Thyroid gland (tissue), 4 donors: ENCODE results near the gene DKK3. TPM values are rescaled to one million over a fixed set of nuclear protein-coding genes. Genes with fewer than 3 reads are reported as not detected.

Source experiments
- DNase-seq, 2 donors: peaks; one replicate each; pipeline ENCODE4 v3.0.0-alpha.2; 2019
- H3K27ac ChIP-seq, 3 donors: fragments of 200-600 bp; sonication (generic); 1 replicate in 2 of 3; 2 replicates in 1 of 3; pipeline ENCODE4 v1.5.1; 2016 to 2019; ENCODE audit warnings: mild to moderate bottlenecking in 1 of 3, moderate library complexity in 1 of 3
- H3K27me3 ChIP-seq: fragments of 200-600 bp; sonication (generic); one replicate; pipeline ENCODE4 v1.5.1; 2019
- H3K36me3 ChIP-seq, 2 donors: fragments of 200-600 bp; sonication (generic); one replicate each; pipeline ENCODE4 v1.5.1; 2016 to 2019
- H3K4me1 ChIP-seq, 2 donors: fragments of 200-600 bp; sonication (generic); one replicate each; pipeline ENCODE4 v1.5.1; 2017 to 2019
- H3K4me3 ChIP-seq, 3 donors: fragments of 200-600 bp; sonication (generic); replicated peaks in 1 of 3; 1 replicate in 2 of 3; 2 replicates in 1 of 3; pipeline ENCODE4 v1.5.1; 2016; ENCODE audit warnings: mild to moderate bottlenecking in 1 of 3
- H3K9me3 ChIP-seq: fragments of 200-600 bp; sonication (generic); one replicate; pipeline ENCODE4 v1.5.1; 2017
- POLR2A ChIP-seq, 2 donors: fragments of 450-650 bp; IDR thresholded peaks; one replicate each; pipeline ENCODE4 v1.6.1; 2017; ENCODE audit warnings: antibody characterized with exemption in 2 of 2, mild to moderate bottlenecking in 2 of 2, moderate library complexity in 1 of 2
- WGBS, 2 donors: methylation state at CpG; one replicate each; pipeline ENCODE4 v1.1.5; 2017; 5-methylcytosine and 5-hydroxymethylcytosine counted together
- intact Hi-C: fragments of 100-400 bp; cut with DNase I; formaldehyde crosslinking; loops from one replicate; pipeline ENCODE4 v1.15.1; 2023
- total RNA-seq, 4 donors: library from RNA; depleted of rRNA; stranded (reverse); fragments of >200 nt; gene quantifications; one replicate each; pipeline ENCODE4 v1.2.3, GENCODE V29; 2016
- TF ChIP-seq, protein P1 (sequence below), 6 experiments: fragments of 200-600 bp in 3 of 6; fragments of 450-650 bp in 3 of 6; sonication (generic) in 3 of 6; IDR thresholded peaks; one replicate each; pipeline ENCODE4 v1.5.1; 2016 to 2019; ENCODE audit warnings: antibody characterized with exemption in 6 of 6, mild to moderate bottlenecking in 2 of 6, inconsistent platforms in 1 of 6, moderate library complexity in 1 of 6

DKK3 gene
- total RNA-seq, result 10 to 100 TPM; 15.1 to 72.0 (median 27.3) TPM

DNA sequence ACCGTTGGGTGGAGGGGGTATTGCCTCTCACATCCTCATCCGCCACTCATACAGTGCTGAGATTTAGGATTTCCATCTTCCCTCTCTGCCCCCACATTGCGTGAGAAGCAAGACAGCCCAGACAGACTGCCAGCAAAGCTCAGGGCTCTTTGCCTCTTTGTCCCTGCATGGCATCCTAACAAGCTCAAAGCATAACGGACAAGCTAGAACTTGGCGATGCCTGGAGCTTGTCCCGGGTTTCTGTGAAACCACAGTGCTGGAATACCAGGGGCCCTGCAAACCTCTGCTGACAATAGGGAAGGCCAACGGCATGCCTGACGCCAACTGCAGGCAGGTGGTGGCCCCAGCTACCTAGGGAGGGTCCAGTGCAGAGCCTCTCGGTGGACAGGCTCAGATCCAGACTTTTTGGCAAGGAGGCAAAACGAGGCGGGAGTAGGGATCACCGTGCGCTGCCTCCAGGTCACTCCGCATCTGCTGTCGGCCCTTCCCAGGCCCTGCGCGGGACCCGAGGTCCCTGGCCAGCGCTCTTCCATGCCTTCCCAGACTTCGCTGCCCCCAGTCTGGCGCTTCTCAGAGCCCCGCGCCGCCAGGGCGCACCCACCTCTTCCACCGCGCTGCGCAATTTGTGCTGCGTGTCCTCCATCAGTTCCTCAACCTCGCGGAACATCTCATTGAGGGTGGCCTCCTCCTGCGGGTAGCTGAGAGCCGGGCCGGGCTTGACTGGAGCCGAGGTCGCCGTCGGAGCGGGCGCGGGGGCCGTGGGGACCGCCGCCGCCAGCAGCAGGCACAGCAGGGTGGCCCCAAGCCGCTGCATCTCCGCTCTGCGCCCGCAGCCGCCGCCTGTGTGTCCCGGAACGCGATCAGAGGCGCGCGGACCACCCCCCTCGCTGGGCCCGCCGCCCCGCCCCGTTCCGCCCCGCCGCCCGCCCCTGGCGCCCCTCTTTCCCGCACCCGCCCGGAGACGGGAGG, at the start of gene DKK3:
Gene DKK3 (minus strand): TSS at position 858 of the 969 bp plus-strand sequence. CDS start 44 bp downstream, at position 814.
- peak within 1 kb of the TSS in 1 of 3 donors; percentile 38 for H3K4me3 ChIP-seq
- no peaks in the 10 kb centered on the region for H3K9me3 ChIP-seq
- 16 to 23% methylated on average over 26 to 34 of the region's 71 CpGs for WGBS, 2 donors
- intact Hi-C loops, result no loop called here
- no peaks in the 10 kb centered on the region for H3K27me3 ChIP-seq
- DNase-seq, result no peak
- peaks cover 6 to 8% of the 10 kb centered on the region in 2 donors for H3K4me1 ChIP-seq
- no peak for TF ChIP-seq POLR2A (IDR thresholded peaks at IDR 0.05)
- TF ChIP-seq, protein P1, sequence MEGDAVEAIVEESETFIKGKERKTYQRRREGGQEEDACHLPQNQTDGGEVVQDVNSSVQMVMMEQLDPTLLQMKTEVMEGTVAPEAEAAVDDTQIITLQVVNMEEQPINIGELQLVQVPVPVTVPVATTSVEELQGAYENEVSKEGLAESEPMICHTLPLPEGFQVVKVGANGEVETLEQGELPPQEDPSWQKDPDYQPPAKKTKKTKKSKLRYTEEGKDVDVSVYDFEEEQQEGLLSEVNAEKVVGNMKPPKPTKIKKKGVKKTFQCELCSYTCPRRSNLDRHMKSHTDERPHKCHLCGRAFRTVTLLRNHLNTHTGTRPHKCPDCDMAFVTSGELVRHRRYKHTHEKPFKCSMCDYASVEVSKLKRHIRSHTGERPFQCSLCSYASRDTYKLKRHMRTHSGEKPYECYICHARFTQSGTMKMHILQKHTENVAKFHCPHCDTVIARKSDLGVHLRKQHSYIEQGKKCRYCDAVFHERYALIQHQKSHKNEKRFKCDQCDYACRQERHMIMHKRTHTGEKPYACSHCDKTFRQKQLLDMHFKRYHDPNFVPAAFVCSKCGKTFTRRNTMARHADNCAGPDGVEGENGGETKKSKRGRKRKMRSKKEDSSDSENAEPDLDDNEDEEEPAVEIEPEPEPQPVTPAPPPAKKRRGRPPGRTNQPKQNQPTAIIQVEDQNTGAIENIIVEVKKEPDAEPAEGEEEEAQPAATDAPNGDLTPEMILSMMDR (IDR thresholded peaks at IDR 0.05), result no peak
- peak within 1 kb of the TSS in 2 of 3 donors; percentile 46 for H3K27ac ChIP-seq
- H3K36me3 ChIP-seq, result no peaks in the 10 kb centered on the region

DNA sequence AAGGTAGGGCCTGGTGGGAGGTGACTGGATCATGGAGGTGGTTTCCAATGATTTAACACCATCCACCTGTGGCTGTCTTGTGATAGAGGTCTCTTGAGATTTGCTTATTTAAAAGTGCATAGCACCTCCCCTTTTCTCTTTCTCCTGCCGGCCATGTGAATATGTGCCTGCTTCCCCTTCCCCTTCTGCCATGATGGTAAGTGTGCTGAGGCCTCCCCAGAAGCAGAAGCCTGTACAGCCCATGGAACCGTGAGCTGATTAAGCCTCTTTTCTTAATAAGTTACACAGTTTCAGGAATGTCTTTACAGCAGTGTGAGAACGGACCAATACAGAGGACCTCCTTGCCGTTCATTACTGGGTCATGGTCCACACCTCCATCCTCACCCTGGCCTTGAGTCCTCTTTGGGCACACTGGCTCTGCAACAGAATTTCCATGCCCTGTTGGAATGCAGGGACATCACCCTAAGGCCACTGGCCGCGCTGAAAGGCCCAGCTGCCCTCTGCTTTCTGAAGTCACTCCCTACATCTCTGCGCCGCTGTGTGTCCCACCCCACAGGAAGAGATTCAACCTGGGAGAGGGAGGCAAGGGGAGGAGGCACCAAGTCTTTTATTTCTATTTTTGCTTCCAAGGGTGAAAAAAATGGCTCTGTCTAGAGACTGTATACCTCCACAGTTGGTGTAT, 49.0 kb upstream of the DKK3 start:
- Histone ChIP-seq H3K9me3 (no peaks in the 10 kb centered on the region), H3K4me3 (no peak overlapping the region), H3K27me3 (no peaks in the 10 kb centered on the region), H3K4me1 (peaks cover 0 to 6% of the 10 kb centered on the region in 2 donors), H3K36me3 (no peaks in the 10 kb centered on the region), H3K27ac (no peak overlapping the region)
- TF ChIP-seq, protein P1 (IDR thresholded peaks at IDR 0.05), result no peak
- TF ChIP-seq POLR2A (IDR thresholded peaks at IDR 0.05), result no peak
- 94 to 96% methylated on average over 8 of the region's 8 CpGs for WGBS, 2 donors
- no peak for DNase-seq
- intact Hi-C loops, result loop anchor here (5.0 kb wide), 1 partner anchor 180 kb away; no protein-coding TSS in a partner anchor

DNA sequence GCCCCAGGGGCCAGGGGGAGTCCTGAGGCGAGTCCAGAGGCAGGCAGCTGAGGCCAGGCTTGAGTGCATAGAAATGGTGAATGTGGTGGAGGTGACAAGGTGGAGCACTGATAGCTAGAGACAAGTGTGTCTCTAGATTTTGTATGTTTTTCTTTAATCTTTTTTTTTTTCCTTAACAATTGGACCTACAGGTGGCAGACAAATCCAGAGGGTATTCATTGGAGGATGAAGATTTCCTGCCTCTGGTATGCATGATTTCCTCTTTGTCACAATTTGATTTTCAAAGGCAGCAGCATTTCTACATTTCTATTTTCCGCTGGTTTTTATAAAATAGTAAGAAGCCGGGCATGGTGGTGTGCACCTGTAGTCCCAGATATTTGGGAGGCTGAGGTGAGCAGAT, 47.7 kb upstream of the DKK3 start:
- WGBS, 2 donors, result 89 to 96% methylated on average over 3 of the region's 3 CpGs
- H3K27ac ChIP-seq, result no peak overlapping the region
- DNase-seq, result no peak
- intact Hi-C loops, result loop anchor here (5.0 kb wide), 1 partner anchor 181 kb away; no protein-coding TSS in a partner anchor
- H3K9me3 ChIP-seq, result no peaks in the 10 kb centered on the region
- no peaks in the 10 kb centered on the region for H3K36me3 ChIP-seq
- H3K4me3 ChIP-seq, result no peak overlapping the region
- TF ChIP-seq POLR2A (IDR thresholded peaks at IDR 0.05), result no peak
- TF ChIP-seq, protein P1 (IDR thresholded peaks at IDR 0.05), result no peak
- no peaks in the 10 kb centered on the region for H3K27me3 ChIP-seq
- H3K4me1 ChIP-seq, result peaks cover 0 to 6% of the 10 kb centered on the region in 2 donors

DNA sequence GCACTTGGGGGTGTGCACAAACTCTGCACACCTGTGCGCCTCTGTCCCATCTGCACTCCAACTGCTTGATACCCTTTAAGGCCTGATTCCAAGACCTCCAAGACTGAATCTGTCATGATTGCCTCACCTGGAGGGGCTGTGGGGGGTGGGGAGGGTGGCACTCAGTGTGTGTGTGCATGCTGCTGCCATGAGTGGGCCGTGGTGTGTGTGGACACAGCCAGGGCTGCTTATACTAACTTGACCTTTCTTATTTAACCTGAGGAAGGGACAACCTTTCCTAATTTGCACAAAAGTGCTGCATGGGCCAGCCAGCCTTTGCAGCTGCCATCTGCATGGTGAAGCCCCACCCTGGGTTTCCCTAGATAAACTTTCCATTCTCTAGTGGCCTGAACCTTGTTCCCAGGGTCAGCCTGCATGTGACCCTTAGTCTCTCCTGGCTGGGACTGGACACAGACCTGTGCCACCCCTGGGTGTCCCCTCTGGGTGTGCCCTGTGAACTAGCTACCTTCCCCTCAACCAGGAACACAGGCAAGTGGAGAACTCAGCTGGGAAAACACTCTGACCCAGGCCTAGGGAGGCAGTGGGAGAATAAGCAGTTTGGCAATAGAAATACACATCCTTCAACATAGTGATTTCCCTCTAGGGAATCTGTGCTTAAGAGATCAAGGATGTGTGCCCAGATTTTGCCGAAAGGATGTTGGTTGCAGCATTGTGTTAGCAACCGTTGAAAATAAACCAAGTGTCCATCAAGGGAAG, 45.4 kb upstream of the DKK3 start:
- no peak for DNase-seq
- 39 to 60% methylated on average over 4 of the region's 4 CpGs for WGBS, 2 donors
- Histone ChIP-seq H3K4me3 (no peak overlapping the region), H3K27ac (no peak overlapping the region), H3K36me3 (no peaks in the 10 kb centered on the region), H3K27me3 (no peaks in the 10 kb centered on the region), H3K4me1 (peaks cover 7 to 17% of the 10 kb centered on the region in 2 donors), H3K9me3 (no peaks in the 10 kb centered on the region)
- intact Hi-C loops, result no loop called here
- TF ChIP-seq POLR2A (IDR thresholded peaks at IDR 0.05), result no peak
- TF ChIP-seq, protein P1 (IDR thresholded peaks at IDR 0.05), result no peak
